ENCODE data around the gene ZSWIM1.

DNA sequence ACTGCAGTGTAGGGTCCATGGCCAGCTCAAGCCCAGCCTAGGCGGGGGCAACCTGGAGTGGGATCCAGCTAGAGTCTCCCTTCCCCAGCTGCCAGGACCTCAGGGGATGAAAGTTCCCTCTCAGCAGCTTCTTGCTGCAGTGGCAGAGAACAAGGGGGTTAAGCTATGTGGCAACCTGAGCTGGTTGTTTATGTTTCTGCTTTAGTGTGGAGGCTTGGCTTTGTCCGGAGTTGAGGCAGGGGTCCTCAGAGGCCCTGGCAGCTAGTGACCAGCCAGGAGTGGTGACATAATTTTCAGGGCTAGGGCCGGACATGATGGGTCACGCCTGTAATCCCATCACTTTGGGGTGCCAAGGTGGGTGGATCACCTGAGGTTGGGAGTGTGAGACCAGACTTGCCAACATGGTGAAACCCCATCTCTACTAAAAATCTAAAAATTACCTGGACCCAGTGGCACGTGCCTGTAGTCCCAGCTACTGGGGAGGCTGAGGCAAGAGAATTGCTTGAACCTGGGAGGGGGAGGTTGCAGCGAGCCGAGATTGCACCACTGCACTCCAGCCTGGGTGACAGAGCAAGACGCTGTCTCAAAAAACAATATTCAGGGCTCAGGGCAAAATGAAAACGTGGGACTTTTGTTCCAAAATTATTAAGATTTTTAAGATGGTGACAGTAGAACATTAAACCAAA, 44.9 kb downstream of the ZSWIM1 start:
- TF ChIP-seq CTCF (IDR thresholded peaks at IDR 0.05) (no peak), EZH2 (IDR thresholded peaks at IDR 0.05; ENCODE audit: borderline replicate concordance, insufficient read depth, low read depth, low read length, poor library complexity, severe bottlenecking) (no peak)
